H9 (cell line): Measurements from ENCODE around the gene AKT3. TPM values are rescaled to one million over a fixed set of nuclear protein-coding genes. Genes with fewer than 3 reads are reported as not detected.

Experiments
- DNase-seq: peaks from one replicate; pipeline ENCODE4 v3.0.0-alpha.2; 2017
- H2AFZ ChIP-seq: one replicate; pipeline ENCODE4 v1.6.1; 2013; ENCODE audit warnings: mild to moderate bottlenecking, low read length, control low read depth, moderate library complexity
- H2AK5ac ChIP-seq: 2 replicates; pipeline ENCODE4 v1.6.1; 2013; ENCODE audit warnings: low read length, control low read depth, mixed read lengths; ENCODE audit not compliant: insufficient read length
- H2BK120ac ChIP-seq: one replicate; pipeline ENCODE4 v1.6.1; 2013; ENCODE audit warnings: low read depth, mild to moderate bottlenecking, low read length, control low read depth, inconsistent platforms; ENCODE audit not compliant: poor library complexity, severe bottlenecking
- H2BK12ac ChIP-seq: 2 replicates; pipeline ENCODE4 v1.6.1; 2013; ENCODE audit warnings: low read length, control low read depth, mixed read lengths, low read depth; ENCODE audit not compliant: insufficient read length
- H2BK15ac ChIP-seq: 2 replicates; pipeline ENCODE4 v1.6.1; 2013; ENCODE audit warnings: low read depth, low read length, control low read depth
- H2BK20ac ChIP-seq: one replicate; pipeline ENCODE4 v1.6.1; 2013; ENCODE audit warnings: low read depth, mild to moderate bottlenecking, low read length, control low read depth, inconsistent platforms; ENCODE audit not compliant: poor library complexity, severe bottlenecking
- H2BK5ac ChIP-seq: 2 replicates; pipeline ENCODE4 v1.6.1; 2013; ENCODE audit warnings: low read length, control low read depth, mixed read lengths; ENCODE audit not compliant: insufficient read length
- H3K14ac ChIP-seq: 2 replicates; pipeline ENCODE4 v1.6.1; 2013; ENCODE audit warnings: low read length, control low read depth; ENCODE audit not compliant: insufficient read depth
- H3K18ac ChIP-seq: 2 replicates; pipeline ENCODE4 v1.6.1; 2013; ENCODE audit warnings: low read depth, mild to moderate bottlenecking, mixed read lengths, low read length, control low read depth; ENCODE audit not compliant: insufficient read length
- H3K23ac ChIP-seq: 2 replicates; pipeline ENCODE4 v1.6.1; 2013; ENCODE audit warnings: low read length, control low read depth, mixed read lengths, low read depth; ENCODE audit not compliant: insufficient read length
- H3K23me2 ChIP-seq: 2 replicates; pipeline ENCODE4 v1.6.1; 2013; ENCODE audit warnings: low read depth, mild to moderate bottlenecking, mixed read lengths, low read length, control low read depth; ENCODE audit not compliant: insufficient read length, poor library complexity, severe bottlenecking
- H3K27ac ChIP-seq: 2 replicates; pipeline ENCODE4 v1.5.1; 2013; ENCODE audit warnings: low read length, control low read depth, mixed read lengths, low read depth; ENCODE audit not compliant: insufficient read length
- H3K27me3 ChIP-seq: 2 replicates; pipeline ENCODE4 v1.6.1; 2013; ENCODE audit warnings: low read length, control low read depth, inconsistent platforms; ENCODE audit not compliant: insufficient read depth
- H3K4ac ChIP-seq: 2 replicates; pipeline ENCODE4 v1.6.1; 2013; ENCODE audit warnings: low read depth, mild to moderate bottlenecking, control low read depth, inconsistent platforms, low read length, moderate library complexity
- H3K4me1 ChIP-seq: 2 replicates; pipeline ENCODE4 v1.6.1; 2013; ENCODE audit warnings: low read length, control low read depth, inconsistent platforms; ENCODE audit not compliant: insufficient read depth
- H3K4me2 ChIP-seq: 2 replicates; pipeline ENCODE4 v1.6.1; 2013; ENCODE audit warnings: low read length, control low read depth, mixed read lengths; ENCODE audit not compliant: insufficient read length, insufficient read depth
- H3K56ac ChIP-seq: 2 replicates; pipeline ENCODE4 v1.6.1; 2013; ENCODE audit warnings: low read depth, mild to moderate bottlenecking, mixed read lengths, low read length, control low read depth; ENCODE audit not compliant: insufficient read length
- H3K79me1 ChIP-seq: 2 replicates; pipeline ENCODE4 v1.6.1; 2013; ENCODE audit warnings: low read depth, mild to moderate bottlenecking, moderate library complexity, low read length, control low read depth, inconsistent platforms; ENCODE audit not compliant: insufficient read depth, poor library complexity, severe bottlenecking
- H3K79me2 ChIP-seq: 2 replicates; pipeline ENCODE4 v1.6.1; 2013; ENCODE audit warnings: low read length, control low read depth, inconsistent platforms; ENCODE audit not compliant: insufficient read depth
- H3K9ac ChIP-seq: 2 replicates; pipeline ENCODE4 v1.6.1; 2013; ENCODE audit warnings: low read length, control low read depth, mixed read lengths; ENCODE audit not compliant: insufficient read length; ENCODE audit errors: extremely low read depth
- H3K9me3 ChIP-seq: one replicate; pipeline ENCODE4 v1.6.1; 2013; ENCODE audit warnings: low read depth, low read length, inconsistent platforms; ENCODE audit not compliant: control insufficient read depth
- H3T11ph ChIP-seq: one replicate; pipeline ENCODE4 v1.6.1; 2013; ENCODE audit warnings: mild to moderate bottlenecking, low read length, control low read depth, inconsistent platforms
- H4K20me1 ChIP-seq: one replicate; pipeline ENCODE4 v1.6.1; 2013; ENCODE audit not compliant: control insufficient read depth, insufficient read length, insufficient read depth
- H4K5ac ChIP-seq: 2 replicates; pipeline ENCODE4 v1.6.1; 2013; ENCODE audit warnings: low read depth, mild to moderate bottlenecking, mixed read lengths, low read length, control low read depth; ENCODE audit not compliant: insufficient read length
- H4K8ac ChIP-seq: replicated peaks from 2 replicates; pipeline ENCODE4 v1.6.1; 2013; ENCODE audit warnings: low read length, control low read depth, mixed read lengths, low read depth; ENCODE audit not compliant: insufficient read length
- H4K91ac ChIP-seq: 2 replicates; pipeline ENCODE4 v1.6.1; 2013; ENCODE audit warnings: low read depth, mild to moderate bottlenecking, moderate library complexity, mixed read lengths, low read length, control low read depth; ENCODE audit not compliant: insufficient read length
- H3K27ac Mint-ChIP-seq, 3 experiments: 2 replicates in 2 of 3; 3 replicates in 1 of 3; pipeline ENCODE4 v1.8.0; 2020 to 2021; ENCODE audit warnings: mixed read lengths in 3 of 3, mild to moderate bottlenecking in 1 of 3, moderate library complexity in 1 of 3
- H3K27me3 Mint-ChIP-seq: 2 replicates; pipeline ENCODE4 v1.8.0; 2021; ENCODE audit warnings: low read depth, mild to moderate bottlenecking, moderate library complexity, mixed read lengths
- H3K36me3 Mint-ChIP-seq, 3 experiments: 2 replicates in 2 of 3; 3 replicates in 1 of 3; pipeline ENCODE4 v1.8.0; 2020 to 2021; ENCODE audit warnings: low read depth in 3 of 3, mixed read lengths in 3 of 3; ENCODE audit not compliant: insufficient read depth in 1 of 3
- H3K4me1 Mint-ChIP-seq, 2 experiments: 2 replicates each; pipeline ENCODE4 v1.8.0; 2020; ENCODE audit warnings: mixed read lengths in 2 of 2
- H3K4me3 Mint-ChIP-seq, 2 experiments: 2 replicates in 1 of 2; 3 replicates in 1 of 2; pipeline ENCODE4 v1.8.0; 2020 to 2021; ENCODE audit warnings: mild to moderate bottlenecking in 2 of 2, mixed read lengths in 2 of 2, moderate library complexity in 1 of 2
- H3K9me3 Mint-ChIP-seq, 2 experiments: 2 replicates in 1 of 2; 3 replicates in 1 of 2; pipeline ENCODE4 v1.8.0; 2020; ENCODE audit warnings: mild to moderate bottlenecking in 2 of 2, mixed read lengths in 2 of 2, moderate library complexity in 1 of 2
- WGBS: extraction: QIAGEN DNeasy Blood & Tissue Kit; methylation state at CpG from one replicate; pipeline ENCODE4 v1.1.7; 2013; ENCODE audit warnings: missing lambda C conversion rate, low lambda C conversion rate, mixed read lengths; ENCODE audit not compliant: insufficient read length; ENCODE audit errors: extremely low coverage; 5-methylcytosine and 5-hydroxymethylcytosine counted together
- total RNA-seq: library from RNA; stranded (reverse); gene quantifications from 2 replicates; pipeline ENCODE4 v1.2.1, GENCODE V29; 2021
- TF ChIP-seq, protein P1 (sequence below): fragments of 200-600 bp; sonication (generic); conservative IDR thresholded peaks from 3 replicates; pipeline ENCODE4 v1.8.0; 2021; ENCODE audit warnings: antibody characterized with exemption, mild to moderate bottlenecking

AKT3 gene
- total RNA-seq, 1 experiment from 2014 or later = 27.8 TPM

DNA sequence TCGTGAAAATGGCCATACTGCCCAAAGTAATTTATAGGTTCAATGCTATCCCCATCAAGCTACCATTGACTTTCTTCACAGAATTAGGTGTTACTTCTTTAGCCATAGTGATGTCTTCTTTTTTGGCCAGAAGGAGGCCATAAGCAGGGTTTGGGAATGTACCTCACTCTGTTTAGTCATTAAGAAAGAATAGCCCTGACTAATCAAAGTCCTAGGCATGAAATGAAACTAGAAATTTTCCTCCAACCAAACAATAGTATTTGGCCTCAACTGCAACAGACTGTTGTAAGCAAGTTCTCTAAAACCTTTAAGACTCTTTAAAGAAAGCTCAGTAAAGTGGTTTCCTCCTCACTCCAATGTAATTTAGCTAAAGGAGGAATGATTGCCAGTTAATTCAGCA is 163.9 kb downstream of the AKT3 start:
- H2BK20ac ChIP-seq = no peak overlapping the region
- no peaks in the 10 kb centered on the region for H4K20me1 ChIP-seq
- no peak overlapping the region for H3T11ph ChIP-seq
- no peak overlapping the region for H3K4me2 ChIP-seq
- no peak overlapping the region for H4K8ac ChIP-seq
- no peaks in the 10 kb centered on the region; the same call in 1 of the 2 replicates for H3K4me1 ChIP-seq
- no CpG with 5 or more reads among the region's 1 CpG for WGBS
- no peak overlapping the region for H2AFZ ChIP-seq
- no peak overlapping the region for H2BK12ac ChIP-seq
- H3K79me2 ChIP-seq = no peaks in the 10 kb centered on the region
- H3K79me1 ChIP-seq = no peaks in the 10 kb centered on the region
- no peak overlapping the region for H3K14ac ChIP-seq
- no peaks in the 10 kb centered on the region for H3K27me3 ChIP-seq
- H3K9ac ChIP-seq = no peak overlapping the region
- H3K18ac ChIP-seq = no peak overlapping the region
- no peak for DNase-seq
- no peak overlapping the region for H3K23ac ChIP-seq
- no peak overlapping the region for H3K27ac Mint-ChIP-seq
- H3K4me1 Mint-ChIP-seq = no peaks in the 10 kb centered on the region
- H3K4ac ChIP-seq = no peak overlapping the region
- H3K9me3 ChIP-seq = no peaks in the 10 kb centered on the region
- H3K56ac ChIP-seq = no peak overlapping the region
- TF ChIP-seq, protein P1, sequence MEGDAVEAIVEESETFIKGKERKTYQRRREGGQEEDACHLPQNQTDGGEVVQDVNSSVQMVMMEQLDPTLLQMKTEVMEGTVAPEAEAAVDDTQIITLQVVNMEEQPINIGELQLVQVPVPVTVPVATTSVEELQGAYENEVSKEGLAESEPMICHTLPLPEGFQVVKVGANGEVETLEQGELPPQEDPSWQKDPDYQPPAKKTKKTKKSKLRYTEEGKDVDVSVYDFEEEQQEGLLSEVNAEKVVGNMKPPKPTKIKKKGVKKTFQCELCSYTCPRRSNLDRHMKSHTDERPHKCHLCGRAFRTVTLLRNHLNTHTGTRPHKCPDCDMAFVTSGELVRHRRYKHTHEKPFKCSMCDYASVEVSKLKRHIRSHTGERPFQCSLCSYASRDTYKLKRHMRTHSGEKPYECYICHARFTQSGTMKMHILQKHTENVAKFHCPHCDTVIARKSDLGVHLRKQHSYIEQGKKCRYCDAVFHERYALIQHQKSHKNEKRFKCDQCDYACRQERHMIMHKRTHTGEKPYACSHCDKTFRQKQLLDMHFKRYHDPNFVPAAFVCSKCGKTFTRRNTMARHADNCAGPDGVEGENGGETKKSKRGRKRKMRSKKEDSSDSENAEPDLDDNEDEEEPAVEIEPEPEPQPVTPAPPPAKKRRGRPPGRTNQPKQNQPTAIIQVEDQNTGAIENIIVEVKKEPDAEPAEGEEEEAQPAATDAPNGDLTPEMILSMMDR = no peak
- no peaks in the 10 kb centered on the region for H3K23me2 ChIP-seq
- no peaks in the 10 kb centered on the region for H3K27me3 Mint-ChIP-seq
- no peaks in the 10 kb centered on the region for H3K9me3 Mint-ChIP-seq
- no peak overlapping the region for H3K27ac ChIP-seq
- no peak overlapping the region for H4K91ac ChIP-seq
- no peak overlapping the region for H2BK5ac ChIP-seq
- no peak overlapping the region for H2BK15ac ChIP-seq
- H2AK5ac ChIP-seq = no peak overlapping the region
- H2BK120ac ChIP-seq = no peak overlapping the region
- H3K4me3 Mint-ChIP-seq = no peak overlapping the region
- peaks cover 0 to 4% (median 0%) of the 10 kb centered on the region in 3 experiments; a peak in 3 of 7 replicates for H3K36me3 Mint-ChIP-seq
- no peak overlapping the region for H4K5ac ChIP-seq
